Measurements from ENCODE around the gene PRDM15. TPM values are rescaled to one million over a fixed set of nuclear protein-coding genes. Genes with fewer than 3 reads are reported as not detected.

PRDM15 gene
- total and polyA plus RNA-seq, 10 donors, result 4.4 to 18.0 (median 10.8) TPM

DNA sequence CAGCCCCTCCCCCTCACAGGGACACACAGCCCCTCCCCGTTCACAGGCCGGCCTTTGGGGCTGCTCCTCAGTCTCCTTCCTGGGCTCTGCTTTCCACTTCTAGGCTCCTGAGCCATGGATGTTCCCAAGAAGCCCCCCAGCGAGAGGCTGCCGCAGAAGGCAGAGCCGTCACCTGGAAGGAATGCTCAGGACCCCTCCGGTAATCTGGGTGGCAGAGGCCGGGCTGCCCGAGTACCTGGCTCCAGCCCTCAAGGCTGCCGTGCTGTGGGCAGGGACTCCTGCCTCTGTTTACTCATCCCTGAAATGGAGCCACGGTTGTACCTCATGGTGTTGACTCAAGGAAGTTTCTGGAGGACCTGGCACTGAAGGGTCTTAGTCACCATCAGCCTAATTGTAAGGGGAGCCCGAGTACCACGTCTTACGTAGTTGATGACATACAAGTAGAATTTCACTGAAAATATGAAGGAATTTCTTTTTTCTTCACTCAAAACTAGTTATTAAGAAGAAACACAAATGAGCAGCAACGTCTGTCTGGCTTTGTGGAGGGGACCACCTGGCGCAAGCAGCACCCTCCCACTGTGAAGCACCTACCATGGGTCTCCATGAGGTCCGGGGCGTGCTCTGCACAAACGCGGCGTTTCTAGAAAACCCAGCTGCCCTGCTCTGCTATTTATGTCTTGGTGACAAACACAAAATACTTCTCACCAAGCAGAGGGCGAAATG is 33.7 kb downstream of the PRDM15 start:
- DNase-seq, result peak; percentile 45
- H3K27ac ChIP-seq, result no peak overlapping the region
- no peaks in the 10 kb centered on the region for H3K27me3 ChIP-seq (replicated peaks in 1 of 7)
- TF ChIP-seq, protein P1, sequence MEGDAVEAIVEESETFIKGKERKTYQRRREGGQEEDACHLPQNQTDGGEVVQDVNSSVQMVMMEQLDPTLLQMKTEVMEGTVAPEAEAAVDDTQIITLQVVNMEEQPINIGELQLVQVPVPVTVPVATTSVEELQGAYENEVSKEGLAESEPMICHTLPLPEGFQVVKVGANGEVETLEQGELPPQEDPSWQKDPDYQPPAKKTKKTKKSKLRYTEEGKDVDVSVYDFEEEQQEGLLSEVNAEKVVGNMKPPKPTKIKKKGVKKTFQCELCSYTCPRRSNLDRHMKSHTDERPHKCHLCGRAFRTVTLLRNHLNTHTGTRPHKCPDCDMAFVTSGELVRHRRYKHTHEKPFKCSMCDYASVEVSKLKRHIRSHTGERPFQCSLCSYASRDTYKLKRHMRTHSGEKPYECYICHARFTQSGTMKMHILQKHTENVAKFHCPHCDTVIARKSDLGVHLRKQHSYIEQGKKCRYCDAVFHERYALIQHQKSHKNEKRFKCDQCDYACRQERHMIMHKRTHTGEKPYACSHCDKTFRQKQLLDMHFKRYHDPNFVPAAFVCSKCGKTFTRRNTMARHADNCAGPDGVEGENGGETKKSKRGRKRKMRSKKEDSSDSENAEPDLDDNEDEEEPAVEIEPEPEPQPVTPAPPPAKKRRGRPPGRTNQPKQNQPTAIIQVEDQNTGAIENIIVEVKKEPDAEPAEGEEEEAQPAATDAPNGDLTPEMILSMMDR (IDR thresholded peaks at IDR 0.05 in 8 of 11, conservative IDR thresholded peaks at IDR 0.05 in 3 of 11), result no peak
- TF ChIP-seq POLR2AphosphoS5 (IDR thresholded peaks at IDR 0.05) (no peak), POLR2A (IDR thresholded peaks at IDR 0.05) (no peak)
- intact Hi-C loops (cut with DNase I; ENCODE audit: low total_unique reads), result no loop called here
- H3K4me1 ChIP-seq, result no peaks in the 10 kb centered on the region
- H3K4me3 ChIP-seq, result no peak overlapping the region
- H3K9me3 ChIP-seq, result peaks cover 0 to 14% (median 13%) of the 10 kb centered on the region in 8 donors
- WGBS, 5 donors, result 86 to 94% (median 92%) methylated on average over 14 to 21 of the region's 21 CpGs
- peaks cover 0 to 66% (median 4%) of the 10 kb centered on the region in 6 donors for H3K36me3 ChIP-seq

DNA sequence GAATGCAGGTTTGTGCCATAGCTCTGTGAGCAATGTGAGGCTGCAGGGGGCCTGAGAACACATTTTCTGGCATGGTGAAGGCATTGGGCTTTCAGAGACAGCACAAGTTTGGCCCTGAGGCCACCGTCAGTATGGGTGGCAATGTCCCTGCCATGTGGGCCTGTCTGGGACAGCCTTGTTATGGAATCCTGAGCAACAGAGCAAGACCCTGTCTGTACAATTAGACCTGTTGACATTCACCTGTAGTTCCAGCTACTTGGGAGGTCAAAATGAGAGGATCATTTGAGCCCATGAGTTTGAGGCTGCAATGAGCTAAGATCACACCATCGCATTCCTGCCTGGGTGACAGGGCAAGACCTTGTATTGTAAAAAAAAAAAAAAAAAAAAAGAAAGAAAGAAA is 35.6 kb downstream of the PRDM15 start:
- Histone ChIP-seq H3K4me3 (no peak overlapping the region), H3K36me3 (peaks cover 0 to 63% (median 15%) of the 10 kb centered on the region in 6 donors), H3K9me3 (peaks cover 0 to 15% (median 14%) of the 10 kb centered on the region in 8 donors), H3K27me3 (replicated peaks in 1 of 7) (no peaks in the 10 kb centered on the region), H3K27ac (no peak overlapping the region), H3K4me1 (no peaks in the 10 kb centered on the region)
- 94 to 98% (median 96%) methylated on average over 2 of the region's 2 CpGs for WGBS, 5 donors
- peak; percentile 32 for DNase-seq
- TF ChIP-seq POLR2A (IDR thresholded peaks at IDR 0.05), result no peak
- no peak for TF ChIP-seq POLR2AphosphoS5 (IDR thresholded peaks at IDR 0.05)
- TF ChIP-seq, protein P1 (IDR thresholded peaks at IDR 0.05 in 8 of 11, conservative IDR thresholded peaks at IDR 0.05 in 3 of 11), result no peak
- intact Hi-C loops (cut with DNase I; ENCODE audit: low total_unique reads), result no loop called here

DNA sequence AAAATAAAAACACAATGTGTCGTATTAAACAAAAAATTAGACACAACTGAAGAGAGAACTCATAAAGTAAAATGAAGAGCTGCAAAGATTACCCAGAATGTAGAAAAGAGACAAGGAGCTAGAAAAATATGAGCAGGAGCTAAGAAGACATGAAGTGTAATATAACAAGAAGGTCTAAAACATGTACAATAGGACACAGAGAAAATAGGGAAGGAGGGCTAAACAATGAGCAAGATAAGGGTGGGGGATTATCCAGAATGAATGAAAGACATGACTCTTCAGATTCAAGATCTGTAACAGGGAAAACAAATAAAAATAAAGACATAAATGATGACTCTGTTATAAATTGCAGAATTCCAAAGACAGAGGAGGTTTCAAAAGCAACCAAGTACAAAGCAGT is 38.3 kb downstream of the PRDM15 start:
- WGBS, 5 donors, result 94 to 100% (median 98%) methylated on average over 1 of the region's 1 CpG
- no peak overlapping the region for H3K27ac ChIP-seq
- no peak for TF ChIP-seq POLR2AphosphoS5 (IDR thresholded peaks at IDR 0.05)
- TF ChIP-seq, protein P1 (IDR thresholded peaks at IDR 0.05 in 8 of 11, conservative IDR thresholded peaks at IDR 0.05 in 3 of 11), result no peak
- no peak for TF ChIP-seq POLR2A (IDR thresholded peaks at IDR 0.05)
- intact Hi-C loops (cut with DNase I; ENCODE audit: low total_unique reads), result no loop called here
- H3K36me3 ChIP-seq, result peaks cover 0 to 63% (median 30%) of the 10 kb centered on the region in 6 donors
- DNase-seq, result no peak
- peaks cover 0 to 4% (median 0%) of the 10 kb centered on the region in 6 donors for H3K4me1 ChIP-seq
- H3K27me3 ChIP-seq (replicated peaks in 1 of 7), result no peaks in the 10 kb centered on the region
- no peak overlapping the region for H3K4me3 ChIP-seq
- peaks cover 0 to 15% (median 14%) of the 10 kb centered on the region in 8 donors for H3K9me3 ChIP-seq

DNA sequence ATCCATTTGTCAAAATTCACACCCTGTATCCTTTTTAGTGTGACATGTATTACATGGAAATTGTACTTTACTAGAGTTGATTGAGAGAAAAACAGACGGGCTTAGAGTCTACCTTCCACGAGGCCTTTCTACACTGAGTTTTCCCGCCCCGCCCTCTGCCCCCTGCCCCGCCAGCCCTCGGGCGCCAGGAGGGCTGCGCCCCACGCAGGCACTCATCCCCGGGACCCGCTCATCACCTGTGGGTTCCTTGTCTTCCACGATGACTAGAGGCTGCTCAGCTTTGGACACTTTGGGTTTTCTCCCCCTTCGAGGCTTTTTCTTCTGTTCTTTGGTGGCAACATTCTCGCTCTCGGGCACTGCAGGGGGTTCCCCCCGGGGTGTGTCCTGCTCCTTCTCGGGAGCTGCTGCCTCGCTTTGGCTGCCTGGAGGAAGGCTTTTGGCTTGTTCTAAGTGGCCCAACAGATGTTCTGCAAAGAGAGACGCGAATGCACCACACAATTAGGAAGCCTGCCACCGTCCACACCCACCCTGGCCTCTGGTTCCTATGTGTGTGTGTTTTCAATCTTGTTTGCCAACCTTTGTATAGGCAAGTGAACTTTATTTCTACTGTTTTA is 39.6 kb downstream of the PRDM15 start:
- WGBS, 5 donors, result 93 to 97% (median 94%) methylated on average over 21 of the region's 21 CpGs
- intact Hi-C loops (cut with DNase I; ENCODE audit: low total_unique reads), result no loop called here
- peak; percentile 31 for DNase-seq

More for the DNA sequence above, 39.6 kb downstream of the PRDM15 start:
- H3K36me3 ChIP-seq, result peaks cover 0 to 70% (median 42%) of the 10 kb centered on the region in 6 donors
- H3K9me3 ChIP-seq, result peaks cover 0 to 15% (median 14%) of the 10 kb centered on the region in 8 donors
- peaks cover 0 to 4% (median 0%) of the 10 kb centered on the region in 6 donors for H3K4me1 ChIP-seq
- H3K27ac ChIP-seq, result no peak overlapping the region
- H3K4me3 ChIP-seq, result no peak overlapping the region
- no peak for TF ChIP-seq POLR2A (IDR thresholded peaks at IDR 0.05)
- TF ChIP-seq POLR2AphosphoS5 (IDR thresholded peaks at IDR 0.05), result no peak
- TF ChIP-seq, protein P1 (IDR thresholded peaks at IDR 0.05 in 8 of 11, conservative IDR thresholded peaks at IDR 0.05 in 3 of 11), result no peak
- no peaks in the 10 kb centered on the region for H3K27me3 ChIP-seq (replicated peaks in 1 of 7)
